Vagina (tissue), 2 donors: ENCODE data around the gene HEXIM1.

Experiments
- CTCF ChIP-seq, 3 experiments: fragments of 450-650 bp in 2 of 3; fragments of 200-600 bp in 1 of 3; sonication (generic) in 1 of 3; IDR thresholded peaks; one replicate each; pipeline ENCODE4 v1.5.1; 2017 to 2019; ENCODE audit warnings: antibody characterized with exemption in 3 of 3, mild to moderate bottlenecking in 2 of 3, moderate library complexity in 2 of 3
- POLR2A ChIP-seq, 2 donors: fragments of 450-650 bp; IDR thresholded peaks; one replicate each; pipeline ENCODE4 v1.6.1; 2017; ENCODE audit warnings: antibody characterized with exemption in 2 of 2, mild to moderate bottlenecking in 2 of 2, moderate library complexity in 2 of 2
- POLR2AphosphoS5 ChIP-seq, 2 donors: sonication (generic); formaldehyde crosslinking; IDR thresholded peaks; one replicate each; pipeline ENCODE4 v1.9.0; 2017; ENCODE audit warnings: antibody characterized with exemption in 2 of 2, mild to moderate bottlenecking in 2 of 2, low read depth in 1 of 2; ENCODE audit not compliant: insufficient read depth in 1 of 2

- TF ChIP-seq CTCF (IDR thresholded peaks at IDR 0.05) (no peak), POLR2AphosphoS5 (IDR thresholded peaks at IDR 0.05; ENCODE audit: insufficient read depth in 1 of 2, low read depth in 1 of 2) (no peak), POLR2A (IDR thresholded peaks at IDR 0.05) (no peak)
These were observed 8.7 kb upstream of the HEXIM1 start for GRCh38 chr17:45139533-45139920.
